Measurements from ENCODE around the gene EIF4B.

DNA sequence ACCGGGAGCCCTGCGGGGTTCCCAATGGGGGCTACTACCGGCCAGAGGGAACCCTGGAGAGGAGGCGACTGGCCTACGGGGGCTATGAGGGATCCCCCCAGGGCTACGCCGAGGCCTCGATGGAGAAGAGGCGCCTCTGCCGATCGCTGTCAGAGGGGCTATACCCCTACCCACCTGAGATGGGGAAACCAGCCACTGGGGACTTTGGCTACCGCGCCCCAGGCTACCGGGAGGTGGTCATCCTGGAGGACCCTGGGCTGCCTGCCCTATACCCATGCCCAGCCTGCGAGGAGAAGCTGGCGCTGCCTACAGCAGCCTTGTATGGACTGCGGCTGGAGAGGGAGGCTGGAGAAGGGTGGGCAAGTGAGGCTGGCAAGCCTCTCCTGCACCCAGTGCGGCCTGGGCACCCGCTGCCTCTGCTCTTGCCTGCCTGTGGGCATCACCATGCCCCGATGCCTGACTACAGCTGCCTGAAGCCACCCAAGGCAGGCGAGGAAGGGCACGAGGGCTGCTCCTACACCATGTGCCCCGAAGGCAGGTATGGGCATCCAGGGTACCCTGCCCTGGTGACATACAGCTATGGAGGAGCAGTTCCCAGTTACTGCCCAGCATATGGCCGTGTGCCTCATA is 53.3 kb downstream of the EIF4B start:
- TF ChIP-seq ZNF3 (CRISPR knock-in tag; IDR thresholded peaks at IDR 0.05) (no peak), MAFK (IDR thresholded peaks at IDR 0.05; ENCODE audit: low read length) (no peak), SIN3A (IDR thresholded peaks at IDR 0.05; ENCODE audit: borderline replicate concordance in 2 of 2, control insufficient read depth in 1 of 2, low read depth in 2 of 2, low read length in 2 of 2) (no peak), CREM (IDR thresholded peaks at IDR 0.05; ENCODE audit: low read depth) (no peak), ATF7 (IDR thresholded peaks at IDR 0.05) (no peak), RFX1 (IDR thresholded peaks at IDR 0.05) (no peak), LEF1 (IDR thresholded peaks at IDR 0.05) (no peak)
- TF ChIP-seq, protein P1, sequence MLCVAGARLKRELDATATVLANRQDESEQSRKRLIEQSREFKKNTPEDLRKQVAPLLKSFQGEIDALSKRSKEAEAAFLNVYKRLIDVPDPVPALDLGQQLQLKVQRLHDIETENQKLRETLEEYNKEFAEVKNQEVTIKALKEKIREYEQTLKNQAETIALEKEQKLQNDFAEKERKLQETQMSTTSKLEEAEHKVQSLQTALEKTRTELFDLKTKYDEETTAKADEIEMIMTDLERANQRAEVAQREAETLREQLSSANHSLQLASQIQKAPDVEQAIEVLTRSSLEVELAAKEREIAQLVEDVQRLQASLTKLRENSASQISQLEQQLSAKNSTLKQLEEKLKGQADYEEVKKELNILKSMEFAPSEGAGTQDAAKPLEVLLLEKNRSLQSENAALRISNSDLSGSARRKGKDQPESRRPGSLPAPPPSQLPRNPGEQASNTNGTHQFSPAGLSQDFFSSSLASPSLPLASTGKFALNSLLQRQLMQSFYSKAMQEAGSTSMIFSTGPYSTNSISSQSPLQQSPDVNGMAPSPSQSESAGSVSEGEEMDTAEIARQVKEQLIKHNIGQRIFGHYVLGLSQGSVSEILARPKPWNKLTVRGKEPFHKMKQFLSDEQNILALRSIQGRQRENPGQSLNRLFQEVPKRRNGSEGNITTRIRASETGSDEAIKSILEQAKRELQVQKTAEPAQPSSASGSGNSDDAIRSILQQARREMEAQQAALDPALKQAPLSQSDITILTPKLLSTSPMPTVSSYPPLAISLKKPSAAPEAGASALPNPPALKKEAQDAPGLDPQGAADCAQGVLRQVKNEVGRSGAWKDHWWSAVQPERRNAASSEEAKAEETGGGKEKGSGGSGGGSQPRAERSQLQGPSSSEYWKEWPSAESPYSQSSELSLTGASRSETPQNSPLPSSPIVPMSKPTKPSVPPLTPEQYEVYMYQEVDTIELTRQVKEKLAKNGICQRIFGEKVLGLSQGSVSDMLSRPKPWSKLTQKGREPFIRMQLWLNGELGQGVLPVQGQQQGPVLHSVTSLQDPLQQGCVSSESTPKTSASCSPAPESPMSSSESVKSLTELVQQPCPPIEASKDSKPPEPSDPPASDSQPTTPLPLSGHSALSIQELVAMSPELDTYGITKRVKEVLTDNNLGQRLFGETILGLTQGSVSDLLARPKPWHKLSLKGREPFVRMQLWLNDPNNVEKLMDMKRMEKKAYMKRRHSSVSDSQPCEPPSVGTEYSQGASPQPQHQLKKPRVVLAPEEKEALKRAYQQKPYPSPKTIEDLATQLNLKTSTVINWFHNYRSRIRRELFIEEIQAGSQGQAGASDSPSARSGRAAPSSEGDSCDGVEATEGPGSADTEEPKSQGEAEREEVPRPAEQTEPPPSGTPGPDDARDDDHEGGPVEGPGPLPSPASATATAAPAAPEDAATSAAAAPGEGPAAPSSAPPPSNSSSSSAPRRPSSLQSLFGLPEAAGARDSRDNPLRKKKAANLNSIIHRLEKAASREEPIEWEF (CRISPR knock-in tag; IDR thresholded peaks at IDR 0.05): no peak
